Natural killer cell (primary cell): ENCODE data around the gene PRRC2B. TPM values are rescaled to one million over a fixed set of nuclear protein-coding genes. Genes with fewer than 3 reads are reported as not detected.

Experiments
- ATAC-seq, 3 donors: fragments of 150-1000 bp in 2 of 3; fragments of 200-7000 bp in 1 of 3; cut with Tn5 transposase; 1 replicate in 1 of 3; 2 replicates in 2 of 3; pipeline ENCODE4 v1.10.0; 2021; ENCODE audit warnings: mild to moderate bottlenecking in 2 of 3, moderate library complexity in 2 of 3
- DNase-seq, 2 donors: peaks; one replicate each; pipeline versions ENCODE4 v3.0.0 to v3.0.0-alpha.2; 2013 to 2021; ENCODE audit warnings: mixed read lengths in 1 of 2
- H3K27ac ChIP-seq: one replicate; pipeline ENCODE4 v1.5.1; 2013; ENCODE audit warnings: mild to moderate bottlenecking, low read length
- H3K27me3 ChIP-seq: one replicate; pipeline ENCODE4 v1.6.1; 2013; ENCODE audit warnings: low read length; ENCODE audit not compliant: control insufficient read depth, insufficient read depth
- H3K36me3 ChIP-seq: one replicate; pipeline ENCODE4 v1.6.1; 2013; ENCODE audit warnings: low read length; ENCODE audit not compliant: control insufficient read depth, insufficient read depth
- H3K4me1 ChIP-seq: one replicate; pipeline ENCODE4 v1.6.1; 2013; ENCODE audit warnings: low read length; ENCODE audit not compliant: control insufficient read depth, insufficient read depth
- H3K4me3 ChIP-seq: one replicate; pipeline ENCODE4 v1.5.1; 2013; ENCODE audit warnings: low read length
- H3K9me3 ChIP-seq: one replicate; pipeline ENCODE4 v1.6.1; 2013; ENCODE audit warnings: low read length; ENCODE audit not compliant: control insufficient read depth, insufficient read depth
- H3K27ac Mint-ChIP-seq, 2 donors: one replicate each; pipeline ENCODE4 v1.8.0; 2022; ENCODE audit warnings: mild to moderate bottlenecking in 2 of 2, mixed read lengths in 2 of 2, moderate library complexity in 1 of 2
- H3K27me3 Mint-ChIP-seq, 2 donors: one replicate each; pipeline ENCODE4 v1.8.0; 2022; ENCODE audit warnings: low read depth in 2 of 2, mixed read lengths in 2 of 2
- H3K36me3 Mint-ChIP-seq: one replicate; pipeline ENCODE4 v1.8.0; 2022; ENCODE audit warnings: mixed read lengths
- H3K4me1 Mint-ChIP-seq, 2 donors: one replicate each; pipeline ENCODE4 v1.8.0; 2022; ENCODE audit warnings: mixed read lengths in 2 of 2
- H3K4me3 Mint-ChIP-seq: one replicate; pipeline ENCODE4 v1.8.0; 2022; ENCODE audit warnings: mild to moderate bottlenecking, moderate library complexity, mixed read lengths
- H3K9me3 Mint-ChIP-seq, 2 donors: one replicate each; pipeline ENCODE4 v1.8.0; 2022; ENCODE audit warnings: mixed read lengths in 2 of 2
- CTCF ChIP-seq: fragments of 200-600 bp; IDR thresholded peaks from one replicate; pipeline ENCODE4 v1.8.0; 2022; ENCODE audit warnings: antibody characterized with exemption
- WGBS: methylation state at CpG from one replicate; pipeline ENCODE4 v1.1.7; 2013; ENCODE audit warnings: missing lambda C conversion rate; ENCODE audit not compliant: insufficient coverage; 5-methylcytosine and 5-hydroxymethylcytosine counted together
- intact Hi-C: fragments of 100-400 bp; cut with micrococcal nuclease; formaldehyde crosslinking; loops from one replicate; pipeline ENCODE4 v1.14.2; 2022
- total RNA-seq, 4 donors: library from RNA; stranded (reverse); fragments of 120-200 nt in 1 of 4; gene quantifications; one replicate each; pipeline versions ENCODE4 v1.2.3 to v1.2.4, GENCODE V29; 2013 to 2022

Gene PRRC2B
- total RNA-seq, 3 donors from 2014 or later (not counting 1 experiment from before 2014, with no cell fraction given) = 249 to 275 (median 274) TPM

- Histone ChIP-seq H3K4me1 (peaks cover 51% of the 10 kb centered on the region), H3K9me3 (no peaks in the 10 kb centered on the region), H3K4me3 (no peak overlapping the region), H3K27me3 (no peaks in the 10 kb centered on the region), H3K36me3 (peaks cover 7% of the 10 kb centered on the region), H3K27ac (no peak overlapping the region)
- DNase-seq (no peak), ATAC-seq (no peak)
- 94% methylated on average over 3 of the region's 4 CpGs for WGBS
- H3K4me1 Mint-ChIP-seq = peaks cover 76 to 78% of the 10 kb centered on the region in 2 donors
- no peaks in the 10 kb centered on the region for H3K9me3 Mint-ChIP-seq
- TF ChIP-seq CTCF = no peak
- no peaks in the 10 kb centered on the region for H3K36me3 Mint-ChIP-seq
- H3K4me3 Mint-ChIP-seq = no peak overlapping the region
- peak overlapping the region; percentile 73 to 79 for H3K27ac Mint-ChIP-seq
- H3K27me3 Mint-ChIP-seq = no peaks in the 10 kb centered on the region
- intact Hi-C loops = no loop called here
These were observed 22.6 kb downstream of the PRRC2B start for GRCh38 chr9:131416509-131416908.

- peaks cover 7% of the 10 kb centered on the region for H3K36me3 ChIP-seq
- H3K27me3 Mint-ChIP-seq = no peaks in the 10 kb centered on the region
- H3K4me1 ChIP-seq = peaks cover 55% of the 10 kb centered on the region
- no peaks in the 10 kb centered on the region for H3K36me3 Mint-ChIP-seq
- TF ChIP-seq CTCF = no peak
- H3K4me1 Mint-ChIP-seq = peaks cover 77 to 79% of the 10 kb centered on the region in 2 donors
- no peaks in the 10 kb centered on the region for H3K27me3 ChIP-seq
- DNase-seq (no peak), ATAC-seq (peak in 1 of 3 donors; percentile 13)
- intact Hi-C loops = no loop called here
- H3K4me3 ChIP-seq = no peak overlapping the region
- no peak overlapping the region for H3K27ac ChIP-seq
- peak overlapping the region; percentile 79 to 88 for H3K27ac Mint-ChIP-seq
- no peaks in the 10 kb centered on the region for H3K9me3 Mint-ChIP-seq
- 64% methylated on average over 12 of the region's 13 CpGs for WGBS
- H3K9me3 ChIP-seq = no peaks in the 10 kb centered on the region
- H3K4me3 Mint-ChIP-seq = peak overlapping the region; percentile 2
These were observed 23.6 kb downstream of the PRRC2B start for GRCh38 chr9:131417264-131418142.

- no peaks in the 10 kb centered on the region for H3K9me3 ChIP-seq
- DNase-seq (no peak), ATAC-seq (no peak)
- 70% methylated on average over 7 of the region's 7 CpGs for WGBS
- H3K27me3 ChIP-seq = no peaks in the 10 kb centered on the region
- H3K36me3 ChIP-seq = peaks cover 9% of the 10 kb centered on the region
- no peaks in the 10 kb centered on the region for H3K9me3 Mint-ChIP-seq
- H3K4me3 ChIP-seq = no peak overlapping the region
- no peak for TF ChIP-seq CTCF
- peak overlapping the region; percentile 79 to 88 for H3K27ac Mint-ChIP-seq
- no peak overlapping the region for H3K27ac ChIP-seq
- peaks cover 63% of the 10 kb centered on the region for H3K4me1 ChIP-seq
- no peaks in the 10 kb centered on the region for H3K36me3 Mint-ChIP-seq
- no peaks in the 10 kb centered on the region for H3K27me3 Mint-ChIP-seq
- peaks cover 78 to 82% of the 10 kb centered on the region in 2 donors for H3K4me1 Mint-ChIP-seq
- intact Hi-C loops = no loop called here
- H3K4me3 Mint-ChIP-seq = peak overlapping the region; percentile 4
These were observed 24.5 kb downstream of the PRRC2B start for GRCh38 chr9:131418143-131419025.
